Chondrocyte (in vitro differentiated cells): ENCODE results near the gene MEX3B. TPM values are rescaled to one million over a fixed set of nuclear protein-coding genes. Genes with fewer than 3 reads are reported as not detected.

Experiments
- DNase-seq: peaks from one replicate; pipeline ENCODE4 v3.0.0; 2021; ENCODE audit warnings: mixed read lengths, low spot score
- H3K27ac Mint-ChIP-seq: one replicate; pipeline ENCODE4 v1.8.0; 2021; ENCODE audit warnings: mild to moderate bottlenecking, moderate library complexity, mixed read lengths; ENCODE audit not compliant: unreplicated experiment
- H3K27me3 Mint-ChIP-seq: 2 replicates; pipeline ENCODE4 v1.8.0; 2021; ENCODE audit warnings: low read depth, mixed read lengths
- H3K36me3 Mint-ChIP-seq: 2 replicates; pipeline ENCODE4 v1.8.0; 2021; ENCODE audit warnings: low read depth, mixed read lengths
- H3K4me1 Mint-ChIP-seq: 2 replicates; pipeline ENCODE4 v1.8.0; 2021; ENCODE audit warnings: low read depth, mild to moderate bottlenecking, mixed read lengths
- H3K4me3 Mint-ChIP-seq: one replicate; pipeline ENCODE4 v1.8.0; 2021; ENCODE audit warnings: mild to moderate bottlenecking, moderate library complexity, mixed read lengths; ENCODE audit not compliant: unreplicated experiment
- H3K9me3 Mint-ChIP-seq: 2 replicates; pipeline ENCODE4 v1.8.0; 2021; ENCODE audit warnings: low read depth, mixed read lengths
- CTCF ChIP-seq: fragments of 200-600 bp; sonication (generic); IDR thresholded peaks from 2 replicates; pipeline ENCODE4 v1.5.0; 2021; ENCODE audit warnings: antibody characterized with exemption, mild to moderate bottlenecking, moderate library complexity
- total RNA-seq: library from RNA; stranded (reverse); gene quantifications from 3 replicates; pipeline ENCODE4 v1.2.1, GENCODE V29; 2021

Gene MEX3B
- total RNA-seq, 1 donor from 2014 or later = 52.7 TPM

GRCh38 chr15:82066455-82066854 lies 20.6 kb upstream of the MEX3B start:
- Mint-ChIP-seq H3K9me3 (no peaks in the 10 kb centered on the region), H3K36me3 (no peaks in the 10 kb centered on the region), H3K27ac (no peak overlapping the region), H3K27me3 (peaks cover 13% of the 10 kb centered on the region), H3K4me3 (no peak overlapping the region), H3K4me1 (peaks cover 4% of the 10 kb centered on the region)
- no peak for DNase-seq
- TF ChIP-seq CTCF = no peak

DNA sequence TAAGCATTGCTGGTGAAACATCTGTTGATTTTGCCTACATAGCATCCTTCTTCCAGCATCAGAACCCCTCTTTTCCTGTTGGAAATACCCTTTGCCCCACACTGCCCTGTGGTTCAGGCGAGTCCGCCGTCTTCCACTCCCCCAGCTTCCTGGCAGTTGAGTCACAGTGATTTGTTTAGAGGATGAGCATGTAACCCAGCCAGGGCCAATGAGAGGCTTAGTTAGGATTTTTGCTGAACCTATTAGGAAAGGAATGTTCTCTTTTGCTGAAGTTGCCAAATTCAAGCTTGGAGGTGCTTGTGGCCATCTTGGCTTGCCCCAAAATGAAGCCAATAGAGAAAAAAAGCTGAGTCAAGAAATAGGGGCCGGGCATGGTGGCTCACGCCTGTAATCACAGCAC lies 19.0 kb upstream of the MEX3B start:
- no peaks in the 10 kb centered on the region for H3K9me3 Mint-ChIP-seq
- H3K27ac Mint-ChIP-seq = no peak overlapping the region
- H3K4me3 Mint-ChIP-seq = no peak overlapping the region
- peaks cover 4% of the 10 kb centered on the region for H3K4me1 Mint-ChIP-seq
- no peaks in the 10 kb centered on the region for H3K36me3 Mint-ChIP-seq
- DNase-seq = no peak
- no peak for TF ChIP-seq CTCF
- H3K27me3 Mint-ChIP-seq = peaks cover 11% of the 10 kb centered on the region

DNA sequence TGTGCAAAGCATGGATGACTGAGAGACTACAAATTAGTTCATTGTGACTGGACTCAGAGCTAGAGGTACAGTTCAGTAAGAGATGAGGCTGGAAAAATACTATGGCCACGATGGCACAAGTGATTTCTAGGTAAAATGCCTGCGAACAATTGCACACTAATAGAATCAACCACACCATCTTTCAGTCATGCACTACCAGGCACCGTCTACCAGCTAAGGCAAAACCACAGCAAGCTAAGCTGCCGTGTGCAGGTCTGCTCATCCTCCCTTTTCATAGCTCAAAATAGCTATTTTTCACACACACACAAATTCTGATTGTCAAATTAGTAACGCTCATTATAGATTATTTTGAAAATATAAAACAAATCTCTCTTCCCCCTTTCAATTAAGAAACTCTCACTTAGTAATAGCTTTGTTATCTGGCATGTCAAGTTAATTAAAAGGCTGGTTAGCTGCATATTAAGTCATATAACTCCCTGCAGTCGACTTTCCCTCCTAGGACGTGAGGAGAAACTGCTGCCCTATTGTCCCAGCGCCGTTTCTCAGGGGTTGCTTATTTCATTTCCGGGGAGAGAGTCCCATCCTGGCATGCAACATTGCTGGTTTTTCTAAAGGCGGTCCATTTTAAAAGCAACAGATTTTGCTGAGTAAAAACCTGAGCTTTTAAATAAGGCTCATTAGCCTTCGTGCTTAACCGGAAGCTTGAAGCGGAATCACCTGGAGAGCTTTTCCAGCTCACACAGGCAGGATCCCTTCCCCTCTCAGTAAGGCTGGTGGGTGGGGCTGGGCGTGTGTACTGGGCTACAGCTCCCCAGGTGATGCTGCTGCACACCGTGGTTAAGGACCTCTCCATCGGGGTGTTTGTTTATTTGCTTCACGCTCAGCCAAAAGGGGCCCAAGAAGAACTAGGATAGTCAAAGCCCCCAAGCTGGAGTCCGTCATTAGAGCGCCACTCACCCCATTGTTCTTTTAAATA lies 16.9 kb upstream of the MEX3B start:
- H3K36me3 Mint-ChIP-seq = no peaks in the 10 kb centered on the region
- no peak for TF ChIP-seq CTCF
- no peak overlapping the region for H3K27ac Mint-ChIP-seq
- peaks cover 25% of the 10 kb centered on the region for H3K27me3 Mint-ChIP-seq
- no peaks in the 10 kb centered on the region for H3K9me3 Mint-ChIP-seq
- H3K4me3 Mint-ChIP-seq = no peak overlapping the region
- no peak for DNase-seq
- H3K4me1 Mint-ChIP-seq = peaks cover 6% of the 10 kb centered on the region

- Mint-ChIP-seq H3K27me3 (peaks cover 29% of the 10 kb centered on the region), H3K27ac (no peak overlapping the region), H3K4me3 (no peak overlapping the region)
Observed at GRCh38 chr15:82060817-82061216, 15.0 kb upstream of the MEX3B start.

More at GRCh38 chr15:82060817-82061216, 15.0 kb upstream of the MEX3B start:
- TF ChIP-seq CTCF = no peak
- no peak for DNase-seq
- H3K9me3 Mint-ChIP-seq = no peaks in the 10 kb centered on the region
- H3K36me3 Mint-ChIP-seq = no peaks in the 10 kb centered on the region
- H3K4me1 Mint-ChIP-seq = peaks cover 12% of the 10 kb centered on the region
